ENCODE results near the gene TUBB8B.
"Not testable (repeated sequence)": the region's sequence is repeated elsewhere in the genome, so short reads cannot be mapped to it uniquely, and the experiment has no call there.

TUBB8B gene

DNA sequence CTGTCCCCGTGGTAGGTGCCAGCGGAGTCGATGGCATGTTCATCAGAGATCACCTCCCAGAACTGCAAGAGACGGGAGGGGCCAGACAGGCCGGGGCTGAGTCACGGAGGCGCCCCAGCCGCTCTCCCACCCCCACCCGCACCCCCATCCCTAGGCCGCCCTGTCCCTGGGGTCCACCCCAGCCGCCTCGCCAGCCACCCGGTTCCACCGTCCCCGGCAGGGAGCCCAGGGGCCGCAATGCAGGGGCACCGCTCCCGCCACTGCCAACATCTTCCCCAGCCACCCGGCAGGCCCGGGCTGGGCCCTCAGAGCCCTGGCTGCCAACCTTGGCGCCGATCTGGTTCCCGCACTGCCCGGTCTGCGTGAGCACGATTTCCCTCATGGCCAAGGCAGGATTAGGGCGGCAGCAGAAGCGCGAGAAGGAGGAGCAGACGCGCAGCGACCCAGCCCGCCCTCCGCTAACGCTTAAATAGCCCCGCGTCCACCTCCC, at the start of gene TUBB8B:
TSS of gene TUBB8B (minus strand) at position 440 of the 490 bp plus-strand sequence. CDS start at position 382, 58 bp downstream.
- not testable (repeated sequence) for DNase-seq

DNA sequence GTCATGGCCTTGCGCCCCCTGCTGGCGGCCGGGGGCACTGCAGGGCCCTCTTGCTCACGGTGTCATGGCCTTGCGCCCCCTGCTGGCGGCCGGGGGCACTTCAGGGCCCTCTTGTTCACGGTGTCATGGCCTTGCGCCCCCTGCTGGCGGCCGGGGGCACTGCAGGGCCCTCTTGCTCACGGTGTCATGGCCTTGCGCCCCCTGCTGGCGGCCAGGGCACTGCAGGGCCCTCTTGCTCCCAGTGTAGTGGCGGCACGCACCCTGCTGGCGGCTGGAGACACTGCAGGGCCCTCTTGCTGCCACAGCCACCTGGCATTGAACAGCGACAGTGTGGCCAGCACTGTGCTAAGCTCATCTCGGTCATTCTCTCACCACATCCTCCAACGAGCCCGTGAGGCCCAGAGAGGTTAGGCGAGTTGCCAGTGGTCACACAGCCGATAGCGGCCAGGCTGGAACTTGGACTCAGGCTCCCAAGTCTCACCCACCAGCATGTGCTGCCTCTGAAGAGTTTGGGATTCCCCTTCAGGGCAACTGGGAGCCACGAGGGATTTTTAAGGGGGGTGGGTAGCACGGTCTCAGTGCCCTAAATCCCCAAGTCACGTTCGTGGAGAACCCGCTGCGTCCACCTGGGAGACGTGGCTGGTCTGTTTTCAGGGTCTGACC, 48.0 kb upstream of the TUBB8B start:
- DNase-seq, result not testable (repeated sequence)

DNA sequence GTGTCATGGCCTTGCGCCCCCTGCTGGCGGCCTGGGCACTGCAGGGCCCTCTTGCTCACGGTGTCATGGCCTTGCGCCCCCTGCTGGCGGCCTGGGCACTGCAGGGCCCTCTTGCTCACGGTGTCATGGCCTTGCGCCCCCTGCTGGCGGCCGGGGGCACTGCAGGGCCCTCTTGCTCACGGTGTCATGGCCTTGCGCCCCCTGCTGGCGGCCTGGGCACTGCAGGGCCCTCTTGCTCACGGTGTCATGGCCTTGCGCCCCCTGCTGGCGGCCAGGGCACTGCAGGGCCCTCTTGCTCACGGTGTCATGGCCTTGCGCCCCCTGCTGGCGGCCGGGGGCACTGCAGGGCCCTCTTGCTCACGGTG, 47.3 kb upstream of the TUBB8B start:
- not testable (repeated sequence) for DNase-seq

GRCh38 chr18:96101-96766, 46.8 kb upstream of the TUBB8B start:
- DNase-seq, result not testable (repeated sequence)

- not testable (repeated sequence) for DNase-seq
Observed at GRCh38 chr18:95580-95979, 46.2 kb upstream of the TUBB8B start.

- DNase-seq, result not testable (repeated sequence)
Observed at GRCh38 chr18:93897-94408, 44.5 kb upstream of the TUBB8B start.

DNA sequence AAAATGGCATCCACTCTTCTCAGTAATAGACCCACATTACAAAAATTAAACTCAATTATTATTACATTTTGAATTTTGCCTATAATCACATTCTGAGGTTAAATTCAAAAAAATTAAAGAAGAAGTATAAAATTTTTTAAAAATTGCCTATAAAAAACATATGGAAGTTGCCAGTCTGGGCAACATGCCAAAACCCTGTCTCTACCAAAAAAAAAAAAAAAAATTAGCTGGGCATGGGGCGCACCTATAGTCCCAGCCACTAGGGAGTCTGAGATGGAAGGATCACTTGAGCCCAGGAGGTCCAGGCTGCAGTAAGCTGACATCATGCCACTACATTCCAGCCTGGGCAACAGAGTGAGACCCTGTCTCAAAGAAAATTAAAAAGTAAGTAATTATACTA, 42.1 kb upstream of the TUBB8B start:
- DNase-seq, result not testable (repeated sequence)

- DNase-seq, result not testable (repeated sequence)
Observed at GRCh38 chr18:90396-91193, 41.2 kb upstream of the TUBB8B start.

- DNase-seq, result not testable (repeated sequence)
Observed at GRCh38 chr18:89124-89523, 39.7 kb upstream of the TUBB8B start.

GRCh38 chr18:84801-85200, 35.4 kb upstream of the TUBB8B start:
- DNase-seq, result not testable (repeated sequence)

DNA sequence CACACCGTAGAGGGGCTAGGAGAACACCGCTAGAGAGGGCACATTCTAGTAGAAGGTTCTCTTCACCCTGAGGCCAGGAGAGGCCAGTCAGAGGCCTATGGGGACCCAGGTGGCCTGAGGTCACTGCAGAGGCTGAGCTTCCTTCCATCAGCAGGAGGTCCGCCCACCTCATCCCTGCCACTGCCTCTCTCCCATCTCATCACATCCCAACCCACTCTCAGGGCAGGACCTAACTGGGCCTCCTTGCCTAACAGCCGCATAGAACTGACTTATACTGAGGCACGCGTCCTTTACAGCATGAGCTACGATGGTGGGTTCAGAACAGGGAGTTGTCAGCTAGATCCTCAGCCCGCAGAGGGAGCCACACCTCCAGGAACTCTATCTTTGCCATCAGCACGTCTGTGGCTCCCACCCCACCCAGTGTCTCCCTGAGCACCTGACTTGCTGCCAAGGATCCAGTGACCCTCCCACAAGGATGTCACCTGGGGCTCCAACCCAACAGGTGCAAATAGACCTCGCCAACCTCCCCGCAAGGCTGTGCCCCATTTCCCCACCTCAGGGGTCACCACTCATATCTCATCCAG, 33.3 kb upstream of the TUBB8B start:
- not testable (repeated sequence) for DNase-seq

GRCh38 chr18:80881-81280, 31.5 kb upstream of the TUBB8B start:
- DNase-seq, result not testable (repeated sequence)

- DNase-seq, result not testable (repeated sequence)
Observed at GRCh38 chr18:80202-80601, 30.8 kb upstream of the TUBB8B start.

- not testable (repeated sequence) for DNase-seq
Observed at GRCh38 chr18:75525-76160, 26.2 kb upstream of the TUBB8B start.

DNA sequence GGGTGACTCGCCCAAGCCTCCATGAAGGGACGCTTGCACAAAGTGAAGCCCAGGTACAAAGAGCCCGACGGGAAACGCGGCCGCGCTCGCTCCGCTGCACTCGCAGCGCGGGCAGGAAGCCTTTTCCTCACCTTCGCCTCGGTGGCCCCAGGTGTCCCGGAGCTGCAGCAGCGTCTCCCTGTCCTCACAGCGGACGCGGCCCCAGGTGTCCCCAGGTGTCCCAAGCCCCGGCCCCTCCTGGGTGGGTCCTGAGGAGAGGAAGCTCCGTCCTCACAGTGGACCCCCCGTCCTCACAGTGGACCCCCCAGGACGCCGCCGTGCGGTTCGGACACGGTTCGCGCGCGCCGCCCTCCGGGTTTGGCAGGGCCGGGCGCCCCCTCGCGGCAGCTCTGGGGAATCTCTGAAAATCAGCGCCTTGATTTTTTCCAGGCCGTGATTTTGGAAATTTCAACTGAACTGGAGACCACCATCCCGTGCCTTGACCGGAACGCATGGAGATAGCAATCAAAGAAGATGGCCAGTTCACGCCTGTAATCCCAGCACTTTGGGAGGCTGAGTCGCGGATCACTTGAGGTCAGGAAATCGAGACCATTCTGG, 23.9 kb upstream of the TUBB8B start:
- DNase-seq, result not testable (repeated sequence)

DNA sequence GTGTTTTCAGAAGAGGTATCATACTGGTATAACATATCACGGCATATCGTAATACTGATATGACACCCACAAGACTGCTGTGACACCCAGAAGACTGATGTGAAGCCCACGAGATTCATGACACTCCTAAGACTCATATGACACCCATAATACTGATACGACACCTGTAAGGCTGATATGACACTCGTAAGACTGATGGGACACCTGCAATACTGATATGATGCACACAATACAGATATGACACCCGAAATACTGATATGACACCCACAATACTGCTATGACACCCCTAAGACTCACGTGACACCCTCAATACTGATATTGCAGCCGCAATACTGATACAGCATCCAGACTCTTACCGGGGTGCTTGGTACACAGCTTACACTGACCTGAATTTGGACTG, 18.3 kb upstream of the TUBB8B start:
- DNase-seq, result not testable (repeated sequence)

- not testable (repeated sequence) for DNase-seq
Observed at GRCh38 chr18:64279-64678, 14.9 kb upstream of the TUBB8B start.

GRCh38 chr18:63656-64055, 14.2 kb upstream of the TUBB8B start:
- DNase-seq, result not testable (repeated sequence)

DNA sequence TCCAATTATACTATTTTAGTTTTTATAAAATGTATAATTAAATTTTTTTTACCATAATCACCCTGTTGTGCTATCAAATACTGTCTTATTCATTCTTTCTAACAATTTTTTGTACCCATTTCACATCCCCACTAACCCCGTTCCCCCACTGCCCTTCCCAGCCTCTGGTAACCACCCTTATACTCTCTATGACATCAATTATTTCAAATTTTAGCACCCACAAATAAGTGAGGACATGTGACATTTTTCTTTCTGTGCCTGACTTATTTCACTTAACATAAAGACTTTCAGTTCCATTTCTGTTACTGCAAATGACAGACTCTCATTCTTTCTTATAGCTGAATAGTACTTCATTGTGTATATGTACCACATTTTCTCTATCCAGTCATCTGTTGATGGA, 5.0 kb upstream of the TUBB8B start:
- not testable (repeated sequence) for DNase-seq

- not testable (repeated sequence) for DNase-seq
Observed at GRCh38 chr18:48696-49095, 719 bp downstream of the TUBB8B start.

GRCh38 chr18:13177-13576, 36.2 kb downstream of the TUBB8B start:
- not testable (repeated sequence) for DNase-seq

- DNase-seq, result not testable (repeated sequence)
Observed at GRCh38 chr18:12773-13172, 36.6 kb downstream of the TUBB8B start.

All from DMS 273 treated with DMSO at 0.1 percent for 48 hours (cell line).